HG03558 (cell line): Measurements from ENCODE around the gene LSM5.
"Not testable (repeated sequence)": the region's sequence is repeated elsewhere in the genome, so short reads cannot be mapped to it uniquely, and the experiment has no call there.

Source experiments
- ATAC-seq: cut with Tn5 transposase; IDR thresholded peaks from one replicate; pipeline ENCODE4 v1.9.1; 2021; ENCODE audit warnings: moderate number of reproducible peaks; ENCODE audit not compliant: unreplicated experiment; ENCODE audit errors: extremely low read depth

The LSM5 gene

DNA sequence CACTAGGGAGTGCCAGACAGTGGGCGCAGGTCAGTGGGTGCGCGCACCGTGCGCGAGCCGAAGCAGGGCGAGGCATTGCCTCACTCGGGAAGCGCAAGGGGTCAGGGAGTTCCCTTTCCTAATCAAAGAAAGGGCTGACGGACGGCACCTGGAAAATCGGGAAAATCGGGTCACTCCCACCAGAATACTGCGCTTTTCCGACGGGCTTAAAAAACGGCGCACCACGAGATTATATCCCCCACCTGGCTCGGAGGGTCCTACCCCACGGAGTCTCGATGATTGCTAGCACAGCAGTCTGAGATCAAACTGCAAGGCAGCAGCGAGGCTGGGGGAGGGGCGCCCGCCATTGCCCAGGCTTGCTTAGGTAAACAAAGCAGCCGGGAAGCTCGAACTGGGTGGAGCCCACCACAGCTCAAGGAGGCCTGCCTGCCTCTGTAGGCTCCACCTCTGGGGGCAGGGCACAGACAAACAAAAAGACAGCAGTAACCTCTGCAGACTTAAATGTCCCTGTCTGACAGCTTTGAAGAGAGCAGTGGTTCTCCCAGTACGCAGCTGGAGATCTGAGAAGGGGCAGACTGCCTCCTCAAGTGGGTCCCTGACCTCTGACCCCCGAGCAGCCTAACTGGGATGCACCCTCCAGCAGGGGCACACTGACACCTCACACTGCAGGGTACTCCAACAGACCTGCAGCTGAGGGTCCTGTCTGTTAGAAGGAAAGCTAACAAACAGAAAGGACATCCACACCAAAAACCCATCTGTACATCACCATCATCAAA lies 25.4 kb downstream of the LSM5 start:
- not testable (repeated sequence) for ATAC-seq

DNA sequence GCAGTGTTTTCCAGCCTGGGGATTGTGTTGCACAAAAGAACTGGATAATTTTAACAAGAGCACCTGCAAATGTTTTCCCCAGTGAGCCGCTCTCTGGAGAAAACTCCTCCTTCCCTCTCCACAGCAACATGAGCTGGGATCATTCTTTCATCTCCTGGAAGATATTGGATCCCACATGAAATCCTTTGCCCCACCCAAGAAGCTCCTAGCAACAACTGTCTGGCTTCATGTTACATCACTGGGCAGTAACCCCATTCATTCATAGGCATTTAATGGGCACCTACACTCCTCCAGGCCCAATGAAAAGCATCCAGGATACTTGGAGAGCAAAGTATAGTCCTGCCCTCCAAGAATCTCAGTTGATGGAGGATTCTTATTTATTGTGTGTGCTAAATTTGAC lies 27.2 kb downstream of the LSM5 start:
- ATAC-seq = no peak

DNA sequence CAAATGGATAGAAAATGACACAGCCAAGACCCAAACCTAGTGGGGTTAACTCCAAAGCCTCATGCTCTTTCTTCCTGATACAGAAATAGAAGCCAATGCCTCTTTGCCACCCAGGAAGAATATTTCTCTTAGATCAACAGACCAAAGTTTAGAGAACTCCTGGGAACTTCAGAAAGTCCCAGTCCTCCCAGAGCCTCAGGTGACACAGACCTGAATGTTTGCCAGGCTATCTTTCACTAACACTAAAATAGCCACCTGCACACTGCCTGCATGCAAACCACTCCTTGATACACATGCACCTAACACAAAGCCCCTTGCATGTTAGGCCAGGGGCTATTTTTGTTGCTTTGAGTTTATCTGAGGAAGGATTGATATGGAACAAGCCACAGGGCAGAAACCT lies 27.7 kb downstream of the LSM5 start:
- ATAC-seq = no peak

DNA sequence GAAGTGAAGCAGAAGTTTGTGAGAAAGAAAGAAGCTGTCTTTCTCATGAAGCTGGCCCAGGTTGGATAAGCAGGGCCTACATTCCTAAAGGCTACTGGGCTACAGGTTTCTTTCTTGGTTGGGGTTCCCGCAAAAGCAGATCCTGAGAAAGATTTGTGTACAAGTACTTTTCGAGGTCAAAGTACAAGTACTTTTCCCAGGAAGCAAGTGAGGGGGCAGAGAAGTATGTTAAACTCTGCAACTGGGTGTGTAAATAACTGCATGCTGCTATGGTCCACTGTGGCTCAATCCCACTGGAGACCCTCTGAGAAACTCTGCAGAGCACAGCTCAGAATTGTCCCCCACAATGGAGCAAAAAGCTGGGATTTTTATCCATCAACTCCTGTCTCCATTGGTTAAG lies 28.7 kb downstream of the LSM5 start:
- ATAC-seq = no peak

DNA sequence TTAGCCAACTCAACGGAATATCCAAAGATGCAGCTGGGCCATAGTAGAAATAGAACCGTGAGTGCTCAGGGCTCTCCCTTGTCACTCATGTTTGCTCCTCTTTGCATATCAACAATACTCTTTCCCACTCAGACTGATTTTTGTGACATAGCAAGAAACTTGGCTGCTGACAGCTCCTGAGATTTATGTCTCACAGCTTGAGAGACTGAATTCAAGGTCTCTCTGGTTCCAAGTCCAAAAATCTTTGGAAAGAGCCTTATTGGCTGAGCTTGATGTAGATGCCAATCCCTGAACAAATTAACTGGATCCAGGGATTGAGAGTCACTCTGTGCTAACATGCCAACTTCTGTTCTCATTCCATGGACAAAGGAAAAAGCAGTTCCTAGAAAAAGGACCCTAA lies 30.4 kb downstream of the LSM5 start:
- no peak for ATAC-seq

DNA sequence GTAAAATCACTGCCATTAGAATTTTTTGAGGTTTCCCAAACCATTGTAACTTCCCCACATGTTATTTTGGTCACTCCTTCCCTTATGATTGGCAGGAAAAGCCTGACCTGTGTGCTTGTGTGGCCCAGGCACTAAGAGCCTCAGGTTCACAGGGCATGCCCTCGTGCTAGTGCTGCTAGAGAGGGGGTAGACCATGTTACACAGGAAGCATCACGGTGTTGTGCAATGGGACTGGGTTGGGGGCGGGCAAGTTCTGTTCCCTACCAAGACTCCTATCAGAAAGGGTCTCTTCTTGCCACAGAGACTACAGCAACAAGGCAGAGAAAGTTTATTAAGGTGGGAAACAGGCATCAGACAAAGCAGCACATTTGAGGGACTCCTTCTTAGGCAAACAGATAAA lies 32.2 kb downstream of the LSM5 start:
- ATAC-seq = no peak

DNA sequence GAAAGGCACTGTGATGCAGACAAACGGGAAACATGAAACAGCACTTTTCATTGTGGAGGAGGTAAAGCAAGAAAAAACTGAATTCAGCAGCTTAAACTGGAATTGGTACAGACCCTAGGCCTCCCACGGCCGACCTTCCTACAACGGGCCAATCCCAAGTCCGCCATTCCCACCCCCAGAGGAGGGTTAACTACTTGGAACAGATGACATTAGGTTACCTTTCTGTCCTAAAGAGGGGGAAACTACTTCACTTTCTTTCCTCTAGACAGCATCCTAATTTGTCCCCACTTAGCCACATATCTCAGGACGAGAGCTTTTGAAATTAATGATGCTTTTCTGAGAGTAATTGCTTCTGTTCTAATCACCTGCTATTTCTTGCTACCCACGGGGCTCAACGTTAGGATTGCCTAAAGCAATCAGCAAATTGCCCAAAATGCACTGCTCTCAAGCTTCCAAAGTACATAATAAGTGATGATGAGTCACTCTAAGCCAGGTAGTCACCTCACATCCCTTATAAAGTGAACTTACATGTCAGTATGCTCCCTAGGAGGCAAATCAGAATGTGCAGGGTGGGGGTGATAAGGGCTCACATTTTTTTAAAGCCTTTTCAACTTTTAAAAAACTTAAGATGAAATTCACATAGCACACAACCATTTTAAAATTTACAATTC lies 36.7 kb downstream of the LSM5 start:
- ATAC-seq = no peak

DNA sequence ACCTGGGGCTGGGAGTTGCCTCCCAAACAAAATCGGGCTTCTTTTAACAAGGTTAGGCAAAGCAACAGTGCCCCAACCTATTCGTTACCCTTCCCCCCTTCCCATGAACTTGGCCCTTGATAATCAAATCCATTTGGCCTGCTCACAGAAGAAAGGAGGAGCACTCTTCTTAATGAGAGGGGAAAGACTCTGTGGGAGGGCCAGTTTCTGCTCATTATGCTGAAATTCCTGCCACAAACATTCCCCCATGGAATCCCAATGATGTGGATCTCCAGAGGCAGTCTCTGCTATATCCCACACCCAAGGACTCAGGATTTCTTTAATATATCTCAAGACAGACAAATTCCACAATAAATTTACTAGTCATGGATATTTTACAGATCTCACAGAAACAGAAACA lies 43.0 kb downstream of the LSM5 start:
- no peak for ATAC-seq

DNA sequence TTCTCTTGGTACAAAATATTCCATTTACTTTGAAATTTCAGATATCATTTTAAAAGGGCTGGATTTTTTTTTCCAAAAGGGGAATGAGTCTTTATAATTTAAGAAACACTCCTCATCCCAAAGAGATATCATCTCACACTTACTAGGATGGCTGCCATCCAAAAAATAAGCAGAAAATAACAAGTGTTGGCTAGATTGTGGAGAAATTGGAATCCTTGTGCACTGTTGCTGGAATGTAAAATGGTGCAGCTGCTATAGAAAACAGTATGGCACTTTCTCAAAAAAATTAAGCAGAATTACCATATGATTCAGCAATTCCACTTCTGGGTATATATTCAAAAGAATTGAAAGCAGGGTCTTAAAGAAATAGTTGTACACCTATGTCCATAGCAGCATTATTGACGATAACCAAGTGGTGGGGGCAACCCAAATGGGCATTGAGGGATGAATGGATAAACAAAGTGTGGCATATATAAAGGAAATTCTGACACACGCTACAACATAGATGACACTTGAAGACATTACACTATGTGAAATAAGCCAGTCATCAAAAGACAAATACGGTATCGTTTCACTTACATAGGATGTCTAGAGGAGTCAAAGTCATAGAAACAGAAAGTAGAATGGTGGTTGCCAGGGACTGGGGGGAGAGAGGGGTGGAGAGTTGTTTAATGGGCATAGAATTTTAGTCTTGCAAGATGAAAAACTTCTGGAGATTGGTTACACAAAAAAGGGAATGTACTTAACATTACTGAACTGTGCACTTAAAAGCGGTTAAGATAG lies 53.8 kb downstream of the LSM5 start:
- ATAC-seq = no peak
